Loucy (cell line): ENCODE results near the gene SLC2A5.

ENCODE experiments used
- EZH2phosphoT487 ChIP-seq: fragments of 200-600 bp; IDR thresholded peaks from 2 replicates; pipeline ENCODE4 v1.6.1; 2018; ENCODE audit warnings: antibody characterized with exemption, mild to moderate bottlenecking, moderate library complexity, borderline replicate concordance
- TF ChIP-seq, protein P1 (sequence below): fragments of 200-600 bp; sonication (generic); conservative IDR thresholded peaks from 2 replicates; pipeline ENCODE4 v1.5.1; 2014; ENCODE audit warnings: mild to moderate bottlenecking, antibody characterized with exemption, low read length

DNA sequence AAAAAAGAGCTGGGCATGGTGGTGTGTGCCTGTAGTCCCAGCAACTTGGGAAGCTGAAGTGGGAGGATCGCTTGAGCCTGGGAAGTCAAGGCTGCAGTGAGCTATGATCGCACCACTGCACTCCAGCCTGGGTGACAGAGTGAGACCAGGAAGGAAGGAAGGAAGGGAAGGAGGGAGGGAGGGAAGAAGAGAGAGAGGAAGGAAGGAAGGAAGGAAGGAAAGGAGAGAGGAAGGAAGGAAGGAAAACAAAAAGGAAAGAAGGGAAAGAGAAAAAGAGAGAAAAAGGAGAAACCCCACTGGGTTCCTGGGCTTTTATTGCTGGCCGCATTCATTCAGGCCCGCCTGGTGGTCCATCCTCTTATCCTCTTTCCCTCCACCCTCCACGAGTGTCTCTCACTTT, 53.0 kb downstream of the SLC2A5 start:
- TF ChIP-seq, protein P1, sequence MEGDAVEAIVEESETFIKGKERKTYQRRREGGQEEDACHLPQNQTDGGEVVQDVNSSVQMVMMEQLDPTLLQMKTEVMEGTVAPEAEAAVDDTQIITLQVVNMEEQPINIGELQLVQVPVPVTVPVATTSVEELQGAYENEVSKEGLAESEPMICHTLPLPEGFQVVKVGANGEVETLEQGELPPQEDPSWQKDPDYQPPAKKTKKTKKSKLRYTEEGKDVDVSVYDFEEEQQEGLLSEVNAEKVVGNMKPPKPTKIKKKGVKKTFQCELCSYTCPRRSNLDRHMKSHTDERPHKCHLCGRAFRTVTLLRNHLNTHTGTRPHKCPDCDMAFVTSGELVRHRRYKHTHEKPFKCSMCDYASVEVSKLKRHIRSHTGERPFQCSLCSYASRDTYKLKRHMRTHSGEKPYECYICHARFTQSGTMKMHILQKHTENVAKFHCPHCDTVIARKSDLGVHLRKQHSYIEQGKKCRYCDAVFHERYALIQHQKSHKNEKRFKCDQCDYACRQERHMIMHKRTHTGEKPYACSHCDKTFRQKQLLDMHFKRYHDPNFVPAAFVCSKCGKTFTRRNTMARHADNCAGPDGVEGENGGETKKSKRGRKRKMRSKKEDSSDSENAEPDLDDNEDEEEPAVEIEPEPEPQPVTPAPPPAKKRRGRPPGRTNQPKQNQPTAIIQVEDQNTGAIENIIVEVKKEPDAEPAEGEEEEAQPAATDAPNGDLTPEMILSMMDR = no peak
- TF ChIP-seq EZH2phosphoT487 = no peak
